COLO668 (cell line): Measurements from ENCODE around the gene ZNF136.

ENCODE experiments used
- DNase-seq: peaks from one replicate; lab custom pipeline; 2025; ENCODE audit not compliant: unreplicated experiment; lab: John Stamatoyannopoulos, UW

Gene ZNF136

GRCh38 chr19:12187625-12188024 lies 24.7 kb downstream of the ZNF136 start:
- DNase-seq = no peak

DNA sequence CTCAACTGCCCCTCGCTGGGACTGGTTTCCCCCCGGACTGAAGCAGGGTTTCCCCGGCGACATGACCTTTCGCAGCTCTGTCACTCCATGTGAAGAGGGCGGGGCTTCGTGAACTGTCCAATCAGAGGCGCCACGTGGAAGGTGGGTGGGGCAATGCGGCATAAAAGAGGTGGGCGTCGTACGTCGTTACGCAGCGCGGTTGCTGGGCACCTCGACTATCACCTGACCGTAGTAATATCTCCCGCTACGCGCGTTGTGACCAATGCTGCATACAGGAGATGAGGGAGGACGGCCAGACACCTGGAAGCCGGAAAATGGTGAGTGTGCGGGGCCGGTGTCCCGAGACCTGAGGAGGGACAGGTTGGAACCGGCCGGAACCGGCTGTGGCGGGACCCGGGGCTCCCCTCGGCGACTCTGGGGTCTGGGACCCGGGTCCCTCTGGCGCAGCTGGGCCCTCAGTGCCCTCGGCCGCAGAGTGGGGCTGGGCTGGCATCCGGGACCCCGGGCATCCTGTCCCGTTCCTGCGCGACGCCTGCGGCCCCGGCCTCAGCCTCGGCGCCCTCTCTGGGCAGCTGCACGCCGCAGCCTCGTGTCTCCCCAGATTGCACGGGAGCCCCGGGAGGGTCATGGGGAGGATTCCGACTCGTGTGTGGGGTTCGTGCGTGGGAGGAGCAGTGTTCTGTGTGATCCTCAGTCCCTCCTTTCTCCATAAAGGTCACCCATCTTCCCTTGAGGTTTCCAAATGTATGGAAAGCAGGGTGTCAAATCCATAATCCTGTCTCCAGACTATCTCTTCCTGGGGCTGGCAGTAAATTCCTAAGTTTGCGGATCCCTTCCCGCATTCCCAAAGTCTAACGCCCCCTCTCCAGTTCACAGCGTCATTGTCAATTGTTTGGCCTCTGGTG lies 32.2 kb downstream of the ZNF136 start:
- peak; percentile 91 for DNase-seq

- no peak for DNase-seq
Observed at GRCh38 chr19:12198136-12198535, 35.2 kb downstream of the ZNF136 start.

DNA sequence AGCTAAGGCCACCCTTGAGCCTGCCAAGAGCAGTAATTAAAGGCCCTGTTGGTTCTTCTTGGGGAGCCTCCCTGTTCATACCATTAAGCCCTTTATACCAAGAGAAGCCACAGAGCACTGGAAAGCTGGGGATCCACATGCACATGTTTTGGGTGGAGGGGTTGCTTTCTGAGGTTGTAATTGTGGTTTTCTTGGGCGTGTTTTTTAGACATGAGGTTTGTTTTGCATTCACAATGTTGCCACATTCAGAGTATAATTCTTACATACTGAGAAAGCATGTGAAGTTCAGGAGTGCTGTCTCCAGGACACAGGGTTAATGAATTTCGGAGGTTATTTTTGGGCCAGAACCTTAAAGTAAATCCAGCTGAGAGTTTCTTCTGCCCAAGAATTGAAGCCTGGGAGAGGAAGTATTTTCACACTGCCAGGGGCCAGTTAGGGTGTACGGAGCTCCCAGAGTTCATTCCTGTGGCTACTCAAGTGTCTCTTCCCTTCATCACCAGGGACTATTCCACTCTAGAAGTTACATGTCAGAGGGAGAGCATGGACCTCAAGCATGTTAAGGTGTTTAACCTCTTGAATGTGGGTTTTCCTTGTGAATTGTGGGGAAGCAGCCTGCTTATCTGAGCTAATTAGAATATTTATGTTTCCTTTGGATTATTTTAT lies 37.0 kb downstream of the ZNF136 start:
- no peak for DNase-seq

GRCh38 chr19:12202250-12202649 lies 39.4 kb downstream of the ZNF136 start:
- peak; percentile 56 for DNase-seq

- no peak for DNase-seq
Observed at GRCh38 chr19:12205296-12205695, 42.4 kb downstream of the ZNF136 start.

- no peak for DNase-seq
Observed at GRCh38 chr19:12208221-12208620, 45.3 kb downstream of the ZNF136 start.

GRCh38 chr19:12217332-12217731 lies 54.4 kb downstream of the ZNF136 start:
- no peak for DNase-seq

DNA sequence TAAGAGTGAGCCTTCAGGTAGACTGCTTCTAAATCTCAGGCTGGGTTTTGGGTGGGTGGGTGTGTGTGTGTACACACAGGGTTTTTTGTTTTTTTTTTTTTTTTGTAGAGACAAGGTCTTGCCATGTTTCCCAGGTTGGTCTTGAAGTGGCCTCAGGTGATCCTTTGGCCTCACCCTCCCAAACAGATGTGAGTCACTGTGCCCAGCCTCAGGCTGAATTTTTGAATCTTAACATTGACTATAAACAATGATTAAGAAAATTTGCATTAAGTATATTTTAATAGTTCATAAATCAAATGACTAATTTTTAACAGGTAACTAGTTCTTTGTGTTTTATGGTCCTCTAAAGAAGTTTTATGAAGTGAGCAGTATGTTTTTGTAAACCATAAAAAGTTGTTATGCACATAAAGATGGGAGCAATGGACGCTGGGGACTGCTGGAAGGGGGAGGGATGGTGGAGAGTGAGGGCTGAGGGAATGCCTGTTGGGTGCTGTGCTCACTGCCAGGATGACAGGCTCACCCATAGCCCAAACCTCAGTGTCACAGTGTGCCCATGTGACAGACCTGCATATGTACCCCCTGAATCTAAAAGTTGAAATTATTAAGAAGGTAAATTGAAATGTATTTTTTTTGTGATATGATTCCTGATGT lies 60.2 kb downstream of the ZNF136 start:
- DNase-seq = no peak

DNA sequence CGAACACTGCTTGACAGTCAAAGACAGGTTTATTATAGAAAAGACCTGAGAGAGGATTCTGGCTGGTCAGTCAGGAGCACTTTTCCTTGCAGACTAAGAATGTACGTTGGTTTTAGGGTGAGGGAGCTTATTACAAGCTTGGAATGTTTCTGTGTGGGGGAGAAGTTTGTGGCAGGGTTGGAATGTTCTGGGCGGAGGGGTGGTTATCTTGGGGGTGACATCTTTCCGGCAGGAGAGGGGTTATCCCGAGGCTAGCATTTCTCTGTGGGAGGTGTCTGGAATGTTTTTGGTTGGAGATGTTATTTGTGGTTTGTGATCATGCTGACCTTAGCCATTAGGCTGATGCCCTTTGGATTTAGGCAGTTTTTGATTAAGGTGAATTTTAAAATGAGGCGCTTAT lies 61.8 kb downstream of the ZNF136 start:
- DNase-seq = no peak

- no peak for DNase-seq
Observed at GRCh38 chr19:12229990-12230389, 67.1 kb downstream of the ZNF136 start.

- DNase-seq = no peak
Observed at GRCh38 chr19:12230751-12231733, 68.1 kb downstream of the ZNF136 start.

GRCh38 chr19:12232961-12233360 lies 70.1 kb downstream of the ZNF136 start:
- no peak for DNase-seq

GRCh38 chr19:12237143-12237839 lies 74.4 kb downstream of the ZNF136 start:
- no peak for DNase-seq
